AG04449 (cell line): ENCODE measurements around the gene RCAN2.

Experiments
- CTCF ChIA-PET: fragments of 350-600 bp; formaldehyde crosslinking; extraction: SDS; loops from one replicate; lab custom pipeline; 2021; ENCODE audit warnings: antibody characterized with exemption; lab: Yijun Ruan, JAX
- POLR2A ChIA-PET: fragments of 400-600, 350-600 bp; formaldehyde crosslinking; extraction: SDS; loops from one replicate; lab custom pipeline; 2020; ENCODE audit warnings: antibody characterized with exemption, inconsistent platforms; lab: Yijun Ruan, JAX
- DNase-seq: peaks from one replicate; pipeline ENCODE4 v3.0.0-alpha.2; 2010; ENCODE audit warnings: low read depth, low spot score
- H3K4me3 ChIP-seq: 2 replicates; pipeline ENCODE4 v1.5.1; 2011; ENCODE audit warnings: low read depth, mild to moderate bottlenecking, control low read depth, low read length
- TF ChIP-seq, protein P1 (sequence below): IDR thresholded peaks from one replicate; pipeline ENCODE4 v1.5.1; 2011; ENCODE audit warnings: mild to moderate bottlenecking, moderate library complexity, low read length, control low read depth, inconsistent platforms; ENCODE audit not compliant: insufficient read depth; ENCODE audit errors: missing control alignments

RCAN2 gene

DNA sequence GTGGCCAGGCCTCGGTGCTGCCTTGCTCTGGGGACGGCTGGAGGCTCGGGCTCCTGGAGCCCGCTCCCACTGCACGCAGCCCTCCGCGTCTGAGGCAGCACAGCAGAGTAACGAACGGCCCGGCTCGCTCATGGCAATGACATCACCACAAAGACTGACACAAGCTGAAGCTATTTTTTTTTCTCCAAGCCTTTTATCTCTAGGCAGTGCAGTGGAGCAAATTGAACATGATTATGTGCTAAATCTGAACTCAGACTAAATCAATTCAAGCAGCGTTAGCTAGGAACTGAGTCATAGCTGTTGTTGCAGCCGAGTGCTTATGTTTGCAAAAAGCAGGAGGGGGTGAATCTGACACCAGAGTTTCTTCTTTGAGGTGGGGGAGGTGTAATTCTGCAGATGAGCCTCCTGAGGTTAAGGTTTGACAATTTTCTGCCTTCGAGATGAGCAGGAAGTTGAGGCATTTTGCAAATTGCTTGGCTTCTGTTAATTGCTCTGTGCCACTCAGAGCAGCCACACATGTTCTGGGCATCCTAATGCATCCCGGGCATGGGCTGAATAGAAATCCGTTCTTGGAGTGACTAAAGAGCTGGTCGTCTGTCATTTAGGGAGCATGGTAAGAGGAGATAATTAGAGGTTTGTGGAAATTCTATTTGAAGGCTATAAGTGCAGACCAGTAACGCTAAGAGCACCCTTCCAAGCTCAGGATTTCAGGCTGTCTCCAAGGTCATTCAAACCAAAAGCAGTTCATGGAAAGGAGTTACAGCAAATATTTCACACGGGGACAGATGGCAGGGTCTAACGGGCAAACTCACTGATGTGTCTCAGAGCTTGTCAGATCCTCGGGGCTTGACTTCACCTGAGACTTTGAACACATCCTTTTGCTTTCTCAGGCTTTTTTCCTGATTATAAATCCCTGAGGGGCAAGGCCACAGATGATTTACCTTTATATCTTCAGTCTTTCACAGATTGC is 165.4 kb downstream of the RCAN2 start:
- no peak for DNase-seq
- TF ChIP-seq, protein P1, sequence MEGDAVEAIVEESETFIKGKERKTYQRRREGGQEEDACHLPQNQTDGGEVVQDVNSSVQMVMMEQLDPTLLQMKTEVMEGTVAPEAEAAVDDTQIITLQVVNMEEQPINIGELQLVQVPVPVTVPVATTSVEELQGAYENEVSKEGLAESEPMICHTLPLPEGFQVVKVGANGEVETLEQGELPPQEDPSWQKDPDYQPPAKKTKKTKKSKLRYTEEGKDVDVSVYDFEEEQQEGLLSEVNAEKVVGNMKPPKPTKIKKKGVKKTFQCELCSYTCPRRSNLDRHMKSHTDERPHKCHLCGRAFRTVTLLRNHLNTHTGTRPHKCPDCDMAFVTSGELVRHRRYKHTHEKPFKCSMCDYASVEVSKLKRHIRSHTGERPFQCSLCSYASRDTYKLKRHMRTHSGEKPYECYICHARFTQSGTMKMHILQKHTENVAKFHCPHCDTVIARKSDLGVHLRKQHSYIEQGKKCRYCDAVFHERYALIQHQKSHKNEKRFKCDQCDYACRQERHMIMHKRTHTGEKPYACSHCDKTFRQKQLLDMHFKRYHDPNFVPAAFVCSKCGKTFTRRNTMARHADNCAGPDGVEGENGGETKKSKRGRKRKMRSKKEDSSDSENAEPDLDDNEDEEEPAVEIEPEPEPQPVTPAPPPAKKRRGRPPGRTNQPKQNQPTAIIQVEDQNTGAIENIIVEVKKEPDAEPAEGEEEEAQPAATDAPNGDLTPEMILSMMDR = no peak
- no peak overlapping the region for H3K4me3 ChIP-seq
- ChIA-PET POLR2A (no interaction called here), CTCF (no interaction called here)

DNA sequence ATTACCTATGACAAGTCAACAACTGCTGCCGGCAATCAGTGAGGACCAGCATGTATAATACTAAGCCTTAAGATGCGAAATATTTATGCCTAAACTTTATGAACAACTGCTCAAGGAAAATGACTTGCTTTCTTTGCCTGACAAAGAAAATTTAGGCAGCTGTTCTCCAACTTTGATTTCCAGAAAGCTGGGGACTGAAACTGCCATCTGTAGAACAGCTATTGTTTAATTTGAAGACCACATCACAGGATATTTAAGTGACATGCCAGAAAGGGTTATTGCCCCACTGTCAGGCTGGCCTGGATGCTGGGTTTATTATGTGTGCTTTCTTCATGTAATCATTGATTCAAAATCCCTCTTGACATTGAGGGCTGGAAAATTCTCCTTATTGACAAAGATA is 166.5 kb downstream of the RCAN2 start:
- CTCF ChIA-PET = no interaction called here
- H3K4me3 ChIP-seq = no peak overlapping the region
- DNase-seq = no peak
- TF ChIP-seq, protein P1 = no peak
- POLR2A ChIA-PET = no interaction called here

DNA sequence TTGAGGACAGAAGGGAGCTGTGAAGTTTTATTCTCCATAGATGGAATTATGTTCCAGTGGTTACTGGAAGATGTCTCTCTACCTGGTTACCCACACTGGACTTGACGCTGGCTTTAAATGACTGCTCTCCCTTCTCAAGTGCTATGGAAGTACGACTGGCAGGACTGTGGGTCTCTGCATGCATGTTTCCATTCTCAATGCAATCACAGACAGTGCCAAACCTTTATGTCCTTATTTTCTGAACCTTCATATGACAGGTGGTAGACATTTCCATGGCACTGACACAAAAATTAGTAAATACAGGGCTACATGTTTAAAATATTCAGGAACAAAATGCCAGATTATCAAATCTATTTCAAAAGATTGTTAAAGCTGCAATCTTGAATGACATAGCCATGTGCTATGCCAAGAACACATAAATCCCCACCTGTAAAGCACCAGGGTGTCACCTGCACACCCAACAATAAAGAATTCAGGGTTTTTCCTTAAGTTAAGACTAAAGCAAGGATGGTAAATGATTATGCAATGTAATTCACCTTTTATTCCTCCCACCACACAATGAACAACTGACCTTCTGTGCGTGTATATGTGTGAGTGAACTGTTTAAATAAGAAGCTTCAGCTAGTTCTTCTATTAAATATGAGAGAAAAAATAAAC is 167.2 kb downstream of the RCAN2 start:
- CTCF ChIA-PET = no interaction called here
- H3K4me3 ChIP-seq = no peak overlapping the region
- DNase-seq = no peak
- TF ChIP-seq, protein P1 = no peak
- POLR2A ChIA-PET = no interaction called here

DNA sequence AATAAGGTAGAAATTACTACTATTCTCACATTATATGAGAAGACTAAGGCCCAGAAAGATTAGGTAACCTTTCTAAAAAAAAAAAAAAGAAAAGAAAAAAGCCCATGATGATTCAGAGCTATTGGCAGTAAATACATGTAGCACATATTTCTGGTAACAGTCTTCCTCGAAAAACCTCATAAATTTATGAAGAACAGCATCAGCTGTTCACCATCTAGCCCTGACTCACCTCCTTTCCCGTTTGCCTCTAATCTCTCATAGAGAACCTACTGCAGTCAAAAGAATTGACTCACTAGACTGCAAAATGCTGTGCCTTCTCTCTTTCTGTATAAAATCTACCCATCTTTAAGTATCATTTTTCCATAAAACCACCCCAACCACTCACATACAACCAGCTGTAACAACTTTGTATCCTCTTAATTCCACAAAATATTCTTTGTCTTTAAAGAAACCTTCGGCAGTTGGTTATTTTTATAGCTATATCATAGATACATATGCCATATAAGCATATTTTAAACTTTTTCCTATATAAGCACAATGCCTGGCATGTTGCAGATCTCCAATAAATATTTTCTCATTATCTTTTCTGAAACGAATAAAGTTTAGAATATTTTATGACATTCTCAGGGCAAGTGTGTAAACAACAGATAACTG is 167.8 kb downstream of the RCAN2 start:
- POLR2A ChIA-PET = no interaction called here
- CTCF ChIA-PET = no interaction called here

DNA sequence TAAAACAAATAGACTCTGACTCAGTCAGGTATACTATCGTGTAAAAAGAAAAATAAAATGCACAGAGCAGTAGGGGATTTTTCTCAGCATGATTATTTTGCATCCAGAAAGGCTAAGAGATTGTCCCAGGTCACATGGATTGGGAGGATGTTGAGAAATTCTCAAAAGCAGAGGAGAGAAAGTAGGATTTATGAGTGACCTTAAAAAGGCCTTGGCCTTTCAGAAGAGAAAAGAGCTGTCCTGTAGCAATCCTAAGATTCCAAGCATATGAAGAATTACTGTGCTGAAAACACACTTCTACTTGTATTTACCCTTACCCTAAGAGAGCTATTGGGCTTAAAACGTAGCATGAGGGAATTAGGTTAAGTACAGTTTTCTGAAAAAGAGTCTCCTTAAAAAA is 170.7 kb downstream of the RCAN2 start:
- ChIA-PET POLR2A (no interaction called here), CTCF (no interaction called here)
- DNase-seq = no peak
- TF ChIP-seq, protein P1 = no peak
- H3K4me3 ChIP-seq = no peak overlapping the region

More for the DNA sequence above, 167.8 kb downstream of the RCAN2 start:
- DNase-seq = peak; percentile 49
- no peak overlapping the region for H3K4me3 ChIP-seq
- TF ChIP-seq, protein P1 = no peak

DNA sequence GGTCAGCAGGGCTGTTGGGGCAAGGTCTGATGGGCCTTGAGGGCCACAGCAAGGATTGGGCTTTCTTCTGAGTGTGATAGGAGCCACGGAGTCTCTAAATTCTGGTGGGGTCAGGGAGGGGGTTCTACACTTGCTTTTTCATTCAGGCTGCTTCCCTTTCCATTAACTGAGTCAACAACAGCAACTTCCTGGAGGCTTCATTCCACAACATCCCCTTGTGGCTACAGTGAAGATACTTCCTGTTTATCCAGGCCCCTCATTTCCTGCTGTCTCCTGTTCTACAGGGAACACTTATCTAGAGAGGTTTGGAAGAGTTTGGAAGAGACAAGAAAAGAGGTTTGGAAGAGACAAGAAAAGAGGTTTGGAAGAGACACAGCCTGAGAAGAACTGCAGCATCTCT is 175.7 kb downstream of the RCAN2 start:
- TF ChIP-seq, protein P1 = no peak
- ChIA-PET POLR2A (no interaction called here), CTCF (no interaction called here)
- H3K4me3 ChIP-seq = no peak overlapping the region
- no peak for DNase-seq
